K562 (cell line): ENCODE data around the gene ZCCHC3. TPM values are rescaled to one million over a fixed set of nuclear protein-coding genes. Genes with fewer than 3 reads are reported as not detected.

Source experiments
- ATAC-seq: fragments of 200-7000 bp; cut with Tn5 transposase; 3 replicates; pipeline ENCODE4 v1.9.1; 2020; ENCODE audit warnings: moderate library complexity
- BruUV-seq: library from RNA; stranded (reverse); fragments of 400-500 nt; replicated peaks from 2 replicates; lab custom pipeline; 2021; lab: Mats Ljungman, UMichigan
- CTCF ChIA-PET: fragments of 300-600 bp; formaldehyde crosslinking; extraction: SDS; loops from one replicate; lab custom pipeline; 2021; ENCODE audit warnings: low intra/inter-chr PET ratio; lab: Yijun Ruan, JAX
- POLR2A ChIA-PET: fragments of 300-600, 350-650 bp; sonication (Branson Sonifier 250); formaldehyde crosslinking; extraction: SDS; loops from one replicate; lab custom pipeline; 2021; ENCODE audit warnings: antibody characterized with exemption, inconsistent platforms; lab: Yijun Ruan, JAX
- DNase-seq, 4 experiments: peaks; one replicate each; pipeline versions ENCODE4 v3.0.0 to v3.0.0-alpha.2; 2011 to 2018; ENCODE audit warnings: low spot score in 3 of 4, mixed read lengths in 3 of 4; ENCODE audit errors: extremely low read depth in 1 of 4
- FAIRE-seq: peaks from 2 replicates; lab custom pipeline; 2011; peaks lifted over from hg19 to GRCh38; lab: Jason Lieb, UNC
- H2AFZ ChIP-seq: 2 replicates; pipeline ENCODE4 v1.6.0; 2011; ENCODE audit warnings: low read depth, low read length, control low read depth, inconsistent platforms
- H3K27ac ChIP-seq: fragments of 200-600 bp; 3 replicates; pipeline ENCODE4 v1.8.0; 2011; ENCODE audit warnings: low read depth, mild to moderate bottlenecking, control low read depth, inconsistent platforms, low read length, moderate library complexity, mixed read lengths; ENCODE audit errors: extremely low read depth
- H3K27me3 ChIP-seq, 2 experiments: fragments of 300-600 bp in 1 of 2; 2 replicates in 1 of 2; 3 replicates in 1 of 2; pipeline versions ENCODE4 v1.6.0 to v1.8.0; 2011; ENCODE audit warnings: inconsistent platforms in 2 of 2, low read length in 2 of 2, mild to moderate bottlenecking in 1 of 2, mixed read lengths in 1 of 2, moderate library complexity in 1 of 2; ENCODE audit not compliant: control insufficient read depth in 2 of 2, insufficient read depth in 2 of 2
- H3K36me3 ChIP-seq: fragments of 300-600 bp; 3 replicates; pipeline ENCODE4 v1.8.0; 2011; ENCODE audit warnings: mild to moderate bottlenecking, low read length, inconsistent platforms; ENCODE audit not compliant: control insufficient read depth, insufficient read depth
- H3K4me1 ChIP-seq, 2 experiments: fragments of 200-600 bp in 1 of 2; replicated peaks in 1 of 2; 2 replicates in 1 of 2; 3 replicates in 1 of 2; pipeline versions ENCODE4 v1.5.1 to v1.8.0; 2011; ENCODE audit warnings: inconsistent platforms in 2 of 2, low read length in 2 of 2, mild to moderate bottlenecking in 1 of 2, mixed read lengths in 1 of 2, moderate library complexity in 1 of 2; ENCODE audit not compliant: control insufficient read depth in 2 of 2, insufficient read depth in 2 of 2
- H3K4me2 ChIP-seq: 2 replicates; pipeline ENCODE4 v1.6.1; 2011; ENCODE audit warnings: low read length, control low read depth, inconsistent platforms, mixed read lengths; ENCODE audit not compliant: insufficient read depth
- H3K4me3 ChIP-seq: fragments of 200-600 bp; sonication (generic), shearing (Covaris generic); 2 replicates; pipeline ENCODE4 v1.5.1; 2016; ENCODE audit warnings: control low read depth, inconsistent platforms
- H3K79me2 ChIP-seq: fragments of 200-600 bp; 3 replicates; pipeline ENCODE4 v1.8.0; 2011; ENCODE audit warnings: low read length, inconsistent platforms; ENCODE audit not compliant: control insufficient read depth, insufficient read depth
- H3K9ac ChIP-seq, 2 experiments: 2 replicates each; pipeline versions ENCODE4 v1.6.0 to v1.6.1; 2011; ENCODE audit warnings: low read depth in 2 of 2, low read length in 2 of 2, control low read depth in 1 of 2, inconsistent platforms in 1 of 2, mild to moderate bottlenecking in 1 of 2, mixed read lengths in 1 of 2; ENCODE audit not compliant: insufficient read depth in 1 of 2
- H3K9me1 ChIP-seq: one replicate; pipeline ENCODE4 v1.6.0; 2011; ENCODE audit warnings: inconsistent platforms, mild to moderate bottlenecking, low read length, moderate library complexity; ENCODE audit not compliant: control insufficient read depth, insufficient read depth
- H3K9me3 ChIP-seq: replicated peaks from 2 replicates; pipeline ENCODE4 v1.5.1; 2011; ENCODE audit warnings: low read depth, low read length, inconsistent platforms; ENCODE audit not compliant: control insufficient read depth, insufficient read depth
- H4K20me1 ChIP-seq: replicated peaks from 2 replicates; pipeline ENCODE4 v1.6.1; 2011; ENCODE audit warnings: low read length, inconsistent platforms, mixed read lengths; ENCODE audit not compliant: control insufficient read depth, insufficient read depth
- BMI1 ChIP-seq: fragments of 150-350 bp; IDR thresholded peaks from 2 replicates; pipeline ENCODE4 v1.6.1; 2014; ENCODE audit warnings: low read length
- CEBPB ChIP-seq: fragments of 450-650 bp; IDR thresholded peaks from 2 replicates; pipeline ENCODE4 v1.6.1; 2016; ENCODE audit warnings: missing genetic modification characterization, missing compliant biosample characterization
- CEBPG ChIP-seq, 3 experiments: fragments of 200-800 bp in 1 of 3; sonication (Bioruptor generic) in 1 of 3; sonication (generic) in 1 of 3; formaldehyde crosslinking in 1 of 3; IDR thresholded peaks in 2 of 3; conservative IDR thresholded peaks in 1 of 3; 2 replicates each; pipeline versions ENCODE4 v1.6.1 to v1.8.0; 2016 to 2022; ENCODE audit warnings: missing compliant biosample characterization in 2 of 3, missing genetic modification characterization in 2 of 3, mild to moderate bottlenecking in 1 of 3, missing genetic modification reagents in 1 of 3
- GATAD2B ChIP-seq: fragments of 450-650 bp; IDR thresholded peaks from 2 replicates; pipeline ENCODE4 v1.6.1; 2017; ENCODE audit warnings: mild to moderate bottlenecking, borderline replicate concordance
- RFX1 ChIP-seq: fragments of 450-650 bp; IDR thresholded peaks from 2 replicates; pipeline ENCODE4 v1.6.1; 2016; ENCODE audit warnings: mild to moderate bottlenecking, moderate library complexity
- ZNF830 ChIP-seq: fragments of 250-450 bp; sonication (Bioruptor Pico); IDR thresholded peaks from 2 replicates; pipeline ENCODE4 v1.5.0; 2021; ENCODE audit warnings: mild to moderate bottlenecking
- WGBS: fragments of 100-300 bp; shearing (Covaris generic); methylation state at CpG from one replicate; pipeline ENCODE4 v1.1.6; 2016; ENCODE audit warnings: low coverage, mixed read lengths; ENCODE audit not compliant: insufficient coverage; ENCODE audit errors: missing lambda C conversion rate; 5-methylcytosine and 5-hydroxymethylcytosine counted together
- in situ Hi-C: fragments of 300-500 bp; cut with MboI; formaldehyde crosslinking; loops from 4 replicates; pipeline ENCODE4 v1.15.0; 2018; ENCODE audit warnings: inconsistent platforms, mixed read lengths
- intact Hi-C: fragments of 100-400 bp; cut with micrococcal nuclease; formaldehyde crosslinking; loops from 2 replicates; pipeline ENCODE4 v1.14.2; 2022
- polyA plus RNA-seq, 8 experiments: library from polyadenylated mRNA; depleted of rRNA in 4 of 8; stranded (reverse) in 5 of 8; unstranded in 3 of 8; fragments of >200 nt; fragmentation: Nextera tagmentation in 2 of 8; fragmentation: Illumina TruSeq in 1 of 8; extraction: Ambion mirVana in 2 of 8; extraction: Trizol in 1 of 8; gene quantifications; 2 replicates each; pipeline versions ENCODE4 v1.2.1 to v1.2.3, GENCODE V29; 2011 to 2014; ENCODE audit warnings: inconsistent platforms in 1 of 8, missing spikeins in 1 of 8
- total RNA-seq, 7 experiments: library from RNA; depleted of rRNA in 6 of 7; stranded (reverse); fragments of >200 nt in 6 of 7; fragmentation: Illumina TruSeq in 2 of 7; extraction: Trizol in 2 of 7; gene quantifications; 2 replicates each; pipeline versions ENCODE4 v1.2.1 to v1.2.3, GENCODE V29; 2011 to 2021; ENCODE audit warnings: low replicate concordance in 1 of 7

The ZCCHC3 gene
- total and polyA plus RNA-seq, 9 of the 15 experiments (the other 6 are each of a cell fraction or from before 2014, with no cell fraction given) = 2.8 to 23.3 (median 16.5) TPM

DNA sequence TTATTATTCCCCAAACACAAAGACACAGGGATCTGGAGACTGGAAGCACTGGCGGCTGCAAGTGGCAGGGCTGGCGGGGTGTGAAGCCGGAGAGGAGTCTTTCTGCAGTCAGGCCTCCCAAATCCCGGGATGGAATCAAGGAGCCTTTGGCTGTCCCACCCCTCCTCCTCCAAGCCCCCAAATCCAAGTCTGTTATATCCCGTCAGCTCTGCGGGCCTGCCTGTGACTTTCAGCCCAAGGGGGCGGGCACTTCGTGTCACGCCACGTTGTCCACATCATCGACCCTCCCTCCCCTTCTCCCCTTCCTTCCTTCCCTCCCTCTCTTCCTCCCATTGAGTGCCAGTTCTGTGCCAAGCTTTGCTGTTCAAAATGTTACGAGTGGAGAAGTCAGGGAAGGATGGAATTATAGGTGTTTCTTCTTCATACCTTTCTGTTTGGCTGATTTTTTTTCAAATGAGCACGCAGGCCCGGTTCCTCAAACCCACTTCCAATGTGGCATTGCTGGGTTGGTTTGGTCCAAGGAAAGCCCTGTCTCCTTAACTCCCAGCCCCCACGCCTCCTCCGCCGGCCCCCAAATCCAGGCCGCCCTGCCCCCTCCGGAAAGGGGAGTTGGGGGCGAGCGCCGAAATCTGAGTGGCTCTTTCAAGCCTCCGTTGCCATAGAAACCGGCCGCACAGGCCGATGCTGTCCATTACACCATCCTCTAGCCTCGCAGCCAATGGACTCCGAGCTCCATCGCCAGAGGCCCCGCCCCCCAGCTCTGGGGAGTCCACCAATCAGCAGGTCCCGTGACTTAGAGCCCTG is 12.7 kb downstream of the ZCCHC3 start (continued):
- TF ChIP-seq RFX1 = peak; percentile 84

DNA sequence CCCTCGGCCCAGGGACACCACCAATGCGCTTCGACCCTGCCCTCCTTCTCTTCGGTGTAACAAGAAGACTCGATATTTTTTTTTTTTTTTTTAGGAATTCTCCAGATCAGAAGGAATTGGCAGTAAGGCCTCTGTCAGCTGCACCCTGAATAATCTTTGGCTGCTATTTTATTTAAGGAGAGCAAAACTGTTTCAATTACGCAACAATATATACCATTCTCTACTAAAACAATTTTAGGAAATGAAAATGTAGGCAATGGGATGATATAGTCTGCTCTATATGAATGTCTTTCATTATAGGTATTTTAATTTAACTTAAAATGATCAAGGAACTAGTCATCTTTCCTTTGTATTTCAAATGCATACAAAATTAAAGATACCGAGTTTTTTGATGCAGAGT is 13.3 kb downstream of the ZCCHC3 start:
- Histone ChIP-seq H4K20me1 (no peaks in the 10 kb centered on the region), H3K4me1 (peaks cover 0 to 4% of the 10 kb centered on the region in 2 experiments; a peak in 2 of 5 replicates), H3K4me3 (no peak overlapping the region), H2AFZ (no peak overlapping the region), H3K9ac (no peak overlapping the region), H3K4me2 (no peak overlapping the region), H3K9me3 (no peaks in the 10 kb centered on the region), H3K27me3 (no peaks in the 10 kb centered on the region), H3K79me2 (no peaks in the 10 kb centered on the region), H3K9me1 (no peaks in the 10 kb centered on the region), H3K36me3 (no peaks in the 10 kb centered on the region), H3K27ac (no peak overlapping the region)
- WGBS = 81% methylated on average over 7 of the region's 7 CpGs
- FAIRE-seq = no peak
- CTCF ChIA-PET = no interaction called here
- POLR2A ChIA-PET = no interaction called here
- BruUV-seq = no TSS peak
- in situ Hi-C loops (no loop called here), intact Hi-C loops (no loop called here)
- no peak for TF ChIP-seq ZNF830
- no peak for TF ChIP-seq CEBPG (CRISPR knock-in tag; IDR thresholded peaks at IDR 0.05)
- TF ChIP-seq CEBPG (tag; conservative IDR thresholded peaks at IDR 0.05 in 1 of 2, IDR thresholded peaks at IDR 0.05 in 1 of 2) = peak in 1 of 2 experiments; percentile 63; a peak in 1 of 4 replicates
- no peak for TF ChIP-seq BMI1
- no peak for TF ChIP-seq GATAD2B
- peak; percentile 61 for TF ChIP-seq CEBPB (tag)
- no peak for ATAC-seq
- no peak for DNase-seq
